GM20431 (cell line): Measurements from ENCODE around the gene MRPL18.
"Not testable (repeated sequence)": the region's sequence is repeated elsewhere in the genome, so short reads cannot be mapped to it uniquely, and the experiment has no call there.

Experiments used
- in situ Hi-C: fragments of 300-500 bp; cut with MseI, MboI; formaldehyde crosslinking; loops from one replicate; pipeline ENCODE4 v1.15.0; 2020; ENCODE audit warnings: low sequenced_read_pairs; ENCODE audit not compliant: unreplicated experiment

MRPL18 gene

DNA sequence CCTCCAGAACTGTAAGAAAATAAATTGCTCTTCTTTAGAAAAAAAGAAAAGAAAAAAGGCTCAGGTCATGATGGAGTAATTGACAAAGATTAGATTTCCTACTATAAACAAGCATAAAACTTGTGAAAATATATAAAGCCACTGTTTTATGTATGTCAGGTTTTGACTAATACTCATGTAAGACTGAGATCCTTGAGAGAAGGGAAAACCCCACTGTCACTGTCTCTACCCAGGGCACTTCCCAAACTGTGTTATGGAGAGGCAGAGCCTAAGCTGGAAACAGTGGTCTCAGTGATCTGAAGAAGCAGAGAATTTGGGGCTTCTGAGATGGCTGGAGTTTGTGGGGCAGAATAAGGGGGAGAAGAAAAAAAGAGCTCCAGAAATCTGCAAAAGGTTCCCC, 20.8 kb upstream of the MRPL18 start:
- in situ Hi-C loops: no loop called here

DNA sequence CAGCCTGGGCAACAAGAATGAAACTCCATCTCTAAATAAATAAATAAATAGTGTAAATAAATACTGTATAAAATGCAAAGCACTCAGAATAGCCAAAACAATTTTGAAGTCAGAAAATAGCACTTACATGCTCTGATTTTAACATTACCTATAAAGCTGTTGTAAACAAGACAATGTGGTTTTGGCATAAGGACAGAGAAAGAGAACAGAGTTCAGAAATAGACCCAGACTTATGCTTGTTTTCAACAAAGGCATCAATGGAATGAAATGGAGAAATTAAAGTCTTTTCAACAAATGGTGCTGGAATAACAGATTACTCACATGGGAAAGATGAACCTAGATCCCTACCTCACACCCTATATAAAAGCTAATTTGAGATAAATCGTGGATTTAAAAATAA, 18.1 kb upstream of the MRPL18 start:
- in situ Hi-C loops: no loop called here

DNA sequence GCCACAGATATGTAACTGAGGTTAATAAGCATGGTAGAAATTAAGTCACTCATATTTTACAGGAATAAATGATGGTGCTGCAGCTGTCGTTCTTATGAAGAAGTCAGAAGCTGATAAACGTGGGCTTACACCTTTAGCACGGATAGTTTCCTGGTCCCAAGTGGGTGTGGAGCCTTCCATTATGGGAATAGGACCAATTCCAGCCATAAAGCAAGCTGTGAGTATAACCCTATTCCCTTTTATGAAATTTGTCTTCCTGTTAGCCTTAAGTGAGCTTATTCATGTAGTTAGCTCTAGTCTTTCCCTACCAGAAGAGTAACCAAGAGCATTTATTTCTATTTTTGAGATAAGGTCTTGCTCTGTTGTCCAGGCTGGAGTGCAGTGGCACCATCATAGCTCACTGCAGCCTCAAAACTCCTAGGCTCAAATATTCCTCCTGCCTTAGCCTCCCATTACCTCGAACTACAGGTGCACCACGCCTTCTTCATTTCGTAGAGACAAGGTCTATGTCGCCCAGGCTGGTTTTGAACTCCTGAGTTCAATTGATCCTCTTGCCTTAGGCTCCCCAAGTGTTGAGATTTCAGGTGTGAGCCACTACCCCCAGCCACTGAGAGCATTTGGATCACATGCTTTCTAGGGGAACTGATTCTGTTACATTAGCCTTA, 12.9 kb upstream of the MRPL18 start:
- in situ Hi-C loops: no loop called here

DNA sequence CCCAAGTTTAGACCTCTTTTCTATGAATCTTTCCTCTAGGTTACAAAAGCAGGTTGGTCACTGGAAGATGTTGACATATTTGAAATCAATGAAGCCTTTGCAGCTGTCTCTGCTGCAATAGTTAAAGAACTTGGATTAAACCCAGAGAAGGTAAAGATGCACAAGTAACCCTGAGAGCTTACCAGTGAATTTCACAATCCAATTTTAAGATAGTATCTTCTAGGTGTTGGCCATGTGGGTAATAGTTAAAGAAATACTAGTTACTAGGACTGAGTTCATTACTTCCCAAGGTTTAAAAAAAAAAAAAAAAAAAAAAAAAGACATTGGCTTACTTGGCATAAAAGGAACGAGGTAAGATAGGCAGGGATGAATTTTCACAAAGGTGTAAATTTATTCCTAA, 12.1 kb upstream of the MRPL18 start:
- in situ Hi-C loops: no loop called here

DNA sequence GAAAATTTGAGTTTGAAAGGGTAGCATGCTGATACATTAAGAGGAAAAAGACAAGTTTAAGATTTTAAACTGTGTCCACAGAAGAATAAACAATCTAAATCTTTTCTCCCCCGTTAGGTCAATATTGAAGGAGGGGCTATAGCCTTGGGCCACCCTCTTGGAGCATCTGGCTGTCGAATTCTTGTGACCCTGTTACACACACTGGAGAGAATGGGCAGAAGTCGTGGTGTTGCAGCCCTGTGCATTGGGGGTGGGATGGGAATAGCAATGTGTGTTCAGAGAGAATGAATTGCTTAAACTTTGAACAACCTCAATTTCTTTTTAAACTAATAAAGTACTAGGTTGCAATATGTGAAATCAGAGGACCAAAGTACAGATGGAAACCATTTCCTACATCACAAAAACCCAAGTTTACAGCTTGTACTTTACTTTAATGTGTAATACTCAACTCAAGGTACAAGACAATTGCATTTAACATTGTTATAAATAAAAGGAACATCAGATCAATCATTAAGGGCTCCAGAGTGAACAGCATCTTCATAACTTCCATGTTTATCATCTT, 11.6 kb upstream of the MRPL18 start:
- in situ Hi-C loops: no loop called here

DNA sequence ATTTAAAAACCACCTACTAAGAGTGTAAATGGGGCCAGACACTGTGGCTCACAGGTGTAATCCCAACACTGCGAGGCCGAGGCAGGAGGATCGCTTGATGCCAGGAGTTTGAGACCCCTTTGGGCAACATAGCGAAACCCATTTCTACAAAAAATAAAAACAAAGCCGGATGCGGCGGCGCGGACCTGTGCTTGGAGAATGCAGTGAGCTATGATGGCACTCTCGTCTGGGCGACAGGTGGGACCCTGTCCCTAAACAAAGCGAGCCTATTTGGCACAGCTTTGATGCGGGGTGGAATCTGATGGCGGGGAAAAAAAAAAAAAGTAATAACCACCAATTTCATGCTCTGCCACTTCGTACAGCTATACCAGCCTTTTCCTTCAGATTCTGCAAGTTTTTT, 2.0 kb upstream of the MRPL18 start:
- in situ Hi-C loops: no loop called here

DNA sequence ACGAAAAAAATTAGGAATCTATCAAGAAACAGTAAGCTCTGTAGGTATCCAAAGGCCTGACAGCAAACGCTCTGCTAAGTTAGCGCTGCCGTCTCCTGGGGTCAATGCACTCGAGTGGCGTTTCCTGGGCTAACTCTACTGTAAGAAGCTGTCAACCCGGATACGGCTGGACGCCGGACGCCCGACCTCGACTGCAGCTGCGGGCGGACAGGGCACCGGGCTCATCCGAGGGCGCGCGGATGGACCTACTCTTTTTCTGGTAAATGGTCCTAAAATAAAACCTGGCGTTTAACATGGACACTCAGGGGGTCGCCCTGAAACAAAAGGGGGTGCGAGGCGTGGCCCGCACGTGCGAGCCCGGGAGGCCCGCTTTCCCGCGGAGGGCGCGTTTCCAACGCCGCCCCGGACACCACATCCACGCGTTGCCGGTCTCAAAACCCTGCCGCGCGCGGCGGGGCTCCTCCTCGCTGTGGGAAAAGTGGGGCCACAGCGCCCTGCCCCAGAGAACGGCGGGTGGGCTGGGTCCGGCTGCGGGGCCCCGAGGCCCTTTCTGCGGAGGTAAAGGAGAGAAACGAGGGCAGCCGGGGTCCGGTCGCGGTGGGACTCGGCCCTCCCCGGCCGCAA, 1.4 kb upstream of the MRPL18 start:
- in situ Hi-C loops: no loop called here

DNA sequence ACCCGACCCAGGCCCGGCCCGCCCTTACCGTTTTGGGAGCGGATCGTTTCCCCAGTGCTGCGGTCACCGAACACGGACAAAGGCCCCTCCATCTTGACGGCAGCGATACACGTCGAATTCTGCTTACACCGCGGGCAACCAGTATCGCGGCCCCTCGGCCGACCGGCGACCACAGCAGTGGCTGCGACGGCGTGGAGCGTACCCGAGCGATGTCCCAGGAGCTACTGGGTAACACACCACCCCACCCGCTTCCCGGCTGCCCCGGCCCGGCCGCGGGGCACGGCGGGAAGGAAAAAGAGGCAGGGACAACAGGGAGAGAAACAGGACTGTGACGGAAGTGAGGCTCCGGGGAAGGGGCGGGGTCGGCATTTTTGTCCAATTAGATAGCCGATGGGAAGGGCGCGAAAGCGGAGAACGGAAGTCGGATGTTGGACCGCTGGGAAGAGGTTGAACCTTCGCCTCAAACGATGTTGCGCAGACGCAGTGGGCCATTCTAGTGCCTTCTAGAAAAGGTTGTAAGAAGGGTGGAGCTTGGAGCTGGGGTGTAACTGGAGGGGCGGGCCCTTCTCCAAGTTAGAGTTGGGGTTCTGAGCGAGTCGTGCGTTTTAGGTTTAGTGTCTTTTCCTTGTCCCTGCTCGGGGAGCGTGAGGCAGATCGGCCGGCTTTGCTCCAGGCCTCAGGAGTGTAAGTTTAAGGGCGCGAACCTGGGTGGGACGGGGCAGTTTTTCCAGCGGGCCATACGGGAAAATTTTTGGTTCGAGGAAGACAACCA, 704 bp upstream of the MRPL18 start, which contains the start of gene TCP1:
Gene TCP1 (minus strand): TSS at position 226 of the 772 bp plus-strand sequence. CDS start 134 bp downstream, at position 92.
- in situ Hi-C loops: no loop called here

DNA sequence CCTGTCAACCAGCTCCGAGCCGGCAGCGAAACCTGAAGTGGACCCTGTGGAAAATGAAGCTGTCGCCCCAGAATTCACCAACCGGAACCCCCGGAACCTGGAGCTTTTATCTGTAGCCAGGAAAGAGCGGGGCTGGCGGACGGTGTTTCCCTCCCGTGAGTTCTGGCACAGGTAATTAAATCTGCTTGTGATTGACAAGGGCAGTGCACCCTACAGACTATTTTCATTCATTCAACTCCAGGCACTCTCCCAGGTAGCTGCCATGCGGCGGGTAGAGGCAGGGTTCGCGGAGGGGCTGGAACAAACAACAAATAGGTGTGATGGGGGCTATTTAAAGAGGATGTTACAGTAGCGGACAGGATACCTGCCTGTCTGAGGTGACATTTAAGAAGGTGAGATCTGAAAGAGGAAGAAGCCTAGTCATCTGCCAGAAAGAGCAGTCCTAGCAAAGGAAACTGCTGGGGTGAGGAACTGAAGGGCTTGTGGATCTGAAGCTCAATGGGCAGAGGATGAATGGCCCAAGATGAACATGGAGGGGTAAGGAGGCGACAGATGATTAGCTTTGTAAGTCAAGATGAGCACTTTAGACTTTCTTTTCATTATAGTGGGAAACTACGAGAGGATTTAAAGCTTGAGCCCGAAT, 810 bp downstream of the MRPL18 start:
- in situ Hi-C loops: no loop called here

DNA sequence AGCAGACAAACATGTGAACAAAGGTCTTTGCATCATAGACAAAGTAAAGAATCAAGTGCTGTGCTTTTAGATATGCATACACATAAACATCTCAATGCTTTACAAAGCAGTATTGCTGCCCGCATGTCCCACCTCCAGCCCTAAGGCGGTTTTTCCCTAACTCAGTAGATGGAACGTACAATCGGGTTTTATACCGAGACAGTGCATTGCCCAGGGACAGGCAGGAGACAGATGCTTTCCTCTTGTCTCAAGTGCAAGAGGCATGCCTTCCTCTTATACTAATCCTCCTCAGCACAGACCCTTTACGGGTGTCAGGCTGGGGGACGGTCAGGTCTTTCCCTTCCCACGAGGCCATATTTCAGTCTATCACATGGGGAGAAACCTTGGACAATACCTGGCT, 4.7 kb downstream of the MRPL18 start:
- in situ Hi-C loops: not testable (repeated sequence)

DNA sequence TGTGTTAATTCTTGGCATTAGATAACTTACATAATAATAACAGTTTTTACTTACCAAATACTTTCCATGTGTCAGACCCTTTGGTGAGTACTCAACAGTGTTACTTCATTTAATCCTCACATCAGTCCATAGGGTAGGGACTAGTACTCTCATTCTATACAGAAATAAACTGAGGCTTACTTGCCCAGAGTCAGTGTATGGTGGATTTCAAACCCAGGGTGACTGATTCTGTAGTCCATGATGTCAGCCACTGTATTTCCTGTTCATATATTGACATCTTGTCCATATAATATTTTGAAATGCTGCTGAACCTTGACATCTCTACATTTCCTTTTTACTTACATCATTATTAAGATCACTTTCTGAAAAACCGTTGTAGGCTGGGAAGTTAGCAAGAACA, 7.3 kb downstream of the MRPL18 start:
- in situ Hi-C loops: no loop called here

DNA sequence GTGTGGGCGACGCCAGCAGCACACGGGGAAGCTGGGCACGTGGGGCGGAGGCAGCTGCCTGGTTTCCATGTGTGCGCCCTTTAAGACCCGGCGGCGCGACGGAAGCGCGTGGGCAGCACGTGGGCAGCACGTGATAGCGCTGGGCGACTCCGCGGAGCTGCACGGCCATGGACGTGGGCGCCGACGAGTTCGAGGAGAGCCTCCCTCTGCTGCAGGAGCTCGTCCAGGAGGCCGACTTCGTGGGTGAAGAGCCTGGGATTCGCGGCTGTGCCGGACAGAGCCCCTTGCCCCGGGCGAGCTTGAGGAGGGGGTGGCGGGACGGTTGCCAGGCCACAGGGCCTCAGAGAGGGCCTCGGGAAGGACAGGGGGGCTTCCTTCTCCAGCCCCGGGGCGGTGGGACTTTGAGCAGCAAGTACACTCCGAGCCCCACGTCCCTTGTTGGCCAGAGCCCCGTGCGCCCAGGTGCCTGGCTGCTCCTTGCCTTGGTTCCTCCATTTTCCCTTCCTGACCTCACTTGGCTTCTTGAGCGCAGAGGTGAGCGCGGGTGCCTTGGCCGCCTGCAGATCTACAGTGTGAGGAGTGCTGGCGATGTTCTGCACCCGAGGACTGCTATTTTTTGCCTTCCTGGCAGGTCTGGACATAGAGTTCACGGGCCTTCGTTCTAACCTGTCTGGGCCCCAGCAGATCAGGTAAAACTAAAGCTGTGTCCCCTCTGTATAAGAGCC, 10.0 kb downstream of the MRPL18 start, which contains the start of gene PNLDC1:
Gene PNLDC1 (plus strand): TSS at position 136 of the 725 bp plus-strand sequence. CDS start 32 bp downstream, at position 168.
- in situ Hi-C loops: no loop called here

DNA sequence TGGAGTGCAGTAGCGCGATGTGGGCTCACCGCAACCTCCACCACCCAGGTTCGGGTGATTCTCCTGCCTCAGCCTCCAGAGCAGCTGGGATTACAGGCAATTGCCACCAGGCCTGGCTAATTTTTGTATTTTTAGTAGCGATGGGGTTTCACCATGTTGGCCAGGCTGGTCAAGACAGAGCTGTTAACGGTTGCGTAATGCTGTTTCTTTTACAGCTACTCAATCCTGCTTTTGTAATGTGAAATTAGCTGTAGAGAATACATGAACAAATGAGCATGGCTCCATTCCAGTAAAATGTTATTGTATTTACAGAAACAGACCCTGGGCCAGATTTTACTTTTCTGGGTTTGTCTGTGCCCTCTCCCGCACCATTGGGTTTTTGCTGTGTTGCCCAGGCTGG, 11.7 kb downstream of the MRPL18 start:
- in situ Hi-C loops: no loop called here

DNA sequence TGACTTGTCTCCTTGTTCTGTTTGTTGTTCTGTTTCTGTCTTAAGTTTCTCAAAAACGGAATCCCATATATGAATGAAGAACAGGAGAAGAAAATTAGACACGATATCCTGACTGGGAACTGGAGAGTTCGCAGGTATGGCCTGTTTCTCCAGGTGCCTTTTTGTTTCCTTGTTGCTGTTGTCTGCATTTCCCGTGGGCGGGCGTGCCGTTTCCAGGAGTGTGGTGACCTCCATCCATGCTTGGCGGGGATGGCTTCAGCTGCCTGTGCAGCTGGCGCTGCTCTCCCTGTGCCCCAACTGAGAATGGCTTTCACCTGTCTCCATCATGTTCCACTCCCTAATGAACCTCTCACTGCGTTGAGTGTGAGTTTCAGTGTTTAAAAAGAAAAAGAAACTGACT, 14.2 kb downstream of the MRPL18 start:
- in situ Hi-C loops: no loop called here

DNA sequence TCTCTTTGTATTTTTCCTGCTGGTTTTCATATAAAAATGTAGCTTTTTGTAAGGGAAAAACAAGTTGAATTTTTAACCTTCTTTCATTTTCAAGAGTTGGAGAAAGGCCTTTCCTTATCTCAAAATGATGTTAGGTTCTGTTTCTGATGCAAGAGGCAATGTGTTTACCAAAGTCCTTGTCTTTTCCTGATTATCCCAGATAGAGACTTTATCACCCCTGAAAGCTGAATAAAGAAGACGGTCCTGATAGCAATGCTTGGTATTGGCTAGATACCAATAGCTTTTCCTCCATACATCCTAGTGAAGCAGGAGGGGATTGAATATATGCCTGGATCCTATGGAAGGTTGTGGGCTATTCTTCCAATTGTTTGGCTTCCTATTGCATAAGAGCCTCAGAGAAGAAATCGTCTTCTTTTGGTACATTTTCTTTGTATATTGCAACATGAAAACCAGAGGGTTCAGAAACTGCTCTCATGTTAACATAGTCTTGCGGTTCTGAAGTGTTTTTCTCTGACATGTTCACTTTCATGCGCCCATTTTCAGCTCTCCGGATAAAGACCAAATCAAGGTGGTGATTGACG, 15.3 kb downstream of the MRPL18 start:
- in situ Hi-C loops: no loop called here

DNA sequence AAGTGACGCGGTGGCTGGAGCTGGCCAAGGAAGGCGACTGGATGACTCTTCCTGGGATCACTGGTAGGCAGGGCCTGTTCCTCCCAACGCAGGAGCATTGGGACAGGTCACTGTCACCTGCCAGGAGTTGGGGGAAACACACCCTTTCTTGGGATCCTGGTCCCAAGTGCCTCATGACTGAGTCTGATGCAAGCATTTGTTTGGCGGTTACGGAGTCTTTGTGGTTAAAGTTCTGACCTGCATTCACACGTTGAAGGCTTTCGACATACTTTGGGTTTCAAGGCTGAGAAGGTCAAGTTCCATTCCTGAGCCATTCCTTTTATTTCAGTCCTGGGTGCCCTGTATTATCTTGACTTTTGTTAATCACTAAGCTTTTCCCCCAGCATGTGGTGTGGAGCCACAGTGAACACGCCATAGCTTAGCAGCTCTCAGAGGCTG, 15.8 kb downstream of the MRPL18 start:
- in situ Hi-C loops: no loop called here

DNA sequence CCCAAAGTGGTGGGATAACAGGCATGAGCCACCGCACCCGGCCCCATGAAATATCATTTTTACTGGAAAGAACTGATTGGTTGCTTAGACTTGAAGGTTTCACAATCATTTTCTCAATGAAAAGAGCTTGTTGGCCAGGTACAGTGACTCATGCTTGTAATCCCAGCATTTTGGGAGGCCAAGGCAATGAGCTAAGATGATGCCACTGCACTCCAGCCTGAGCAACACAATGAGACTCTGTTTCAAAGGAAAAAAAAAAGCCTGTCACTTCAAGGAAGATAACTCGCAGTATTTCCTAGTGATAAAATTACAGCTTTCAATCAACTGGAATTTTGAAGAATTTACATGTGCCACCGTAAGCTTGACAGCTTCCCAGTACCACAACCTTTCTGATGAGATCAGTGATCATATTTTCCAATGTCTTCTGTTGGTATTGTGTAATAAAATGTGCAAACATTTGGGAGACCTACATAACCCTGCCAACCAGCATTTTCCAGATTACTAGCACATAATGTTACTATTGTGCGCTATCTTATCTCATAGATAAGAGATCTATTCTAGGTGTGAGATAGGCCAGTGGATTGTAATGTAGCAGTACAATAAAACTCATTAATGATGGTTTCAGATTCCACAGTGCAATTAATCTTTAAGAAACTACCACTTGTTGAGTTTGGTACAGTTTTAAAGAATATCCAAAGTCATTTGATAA, 17.0 kb downstream of the MRPL18 start:
- in situ Hi-C loops: no loop called here

DNA sequence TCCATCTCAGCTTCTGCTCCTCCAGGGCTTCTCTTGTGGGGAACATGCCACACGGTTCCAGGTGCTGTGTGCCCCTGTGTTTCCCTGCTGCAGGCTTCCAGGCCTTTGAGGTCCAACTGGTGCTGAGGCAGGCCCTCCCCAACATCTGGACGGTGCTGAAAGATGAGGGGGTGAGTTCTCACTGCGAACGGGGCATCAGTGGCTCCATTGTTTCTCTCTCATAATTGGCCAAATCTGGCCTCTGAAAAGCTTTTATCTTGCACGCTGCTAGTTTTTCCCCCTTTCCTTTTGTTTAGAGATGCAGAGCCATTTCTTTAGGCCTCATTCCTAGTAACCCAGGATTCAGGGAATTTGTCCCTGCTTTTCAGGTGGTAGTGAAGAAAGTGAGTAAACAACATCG, 18.4 kb downstream of the MRPL18 start:
- in situ Hi-C loops: no loop called here

DNA sequence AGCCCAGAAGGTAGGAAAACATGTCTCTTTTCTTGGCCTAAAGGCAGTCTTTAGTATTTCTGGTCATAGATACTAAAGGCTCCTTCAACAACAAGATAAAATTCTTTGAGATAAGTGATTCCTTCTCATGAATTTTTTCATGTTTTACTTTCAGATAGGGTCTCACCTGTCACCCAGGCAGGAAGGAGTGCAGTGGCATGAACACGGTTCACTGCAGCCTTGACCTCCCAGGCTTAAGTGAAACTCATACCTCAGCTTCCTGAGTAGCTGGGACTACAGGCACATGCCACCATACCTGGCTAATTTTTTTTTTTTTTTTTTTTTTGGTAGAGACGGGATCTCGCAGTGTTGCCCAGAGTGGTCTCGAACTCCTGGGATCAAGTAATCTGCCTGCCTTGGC, 18.9 kb downstream of the MRPL18 start:
- in situ Hi-C loops: no loop called here
